Skin epidermis (tissue), 12 donors: ENCODE data around the gene NCBP2.

Source experiments
- H3K27ac ChIP-seq, 21 experiments: fragments of 200-600 bp; sonication (generic) in 11 of 21; one replicate each; pipeline ENCODE4 v1.5.0; 2020; ENCODE audit warnings: mild to moderate bottlenecking in 3 of 21, inconsistent platforms in 2 of 21, moderate library complexity in 2 of 21
- H3K4me3 ChIP-seq, 7 experiments: fragments of 200-600 bp; sonication (generic) in 2 of 7; one replicate each; pipeline ENCODE4 v1.5.0; 2020; ENCODE audit warnings: inconsistent platforms in 2 of 7, mild to moderate bottlenecking in 2 of 7, moderate library complexity in 1 of 7

Gene NCBP2

DNA sequence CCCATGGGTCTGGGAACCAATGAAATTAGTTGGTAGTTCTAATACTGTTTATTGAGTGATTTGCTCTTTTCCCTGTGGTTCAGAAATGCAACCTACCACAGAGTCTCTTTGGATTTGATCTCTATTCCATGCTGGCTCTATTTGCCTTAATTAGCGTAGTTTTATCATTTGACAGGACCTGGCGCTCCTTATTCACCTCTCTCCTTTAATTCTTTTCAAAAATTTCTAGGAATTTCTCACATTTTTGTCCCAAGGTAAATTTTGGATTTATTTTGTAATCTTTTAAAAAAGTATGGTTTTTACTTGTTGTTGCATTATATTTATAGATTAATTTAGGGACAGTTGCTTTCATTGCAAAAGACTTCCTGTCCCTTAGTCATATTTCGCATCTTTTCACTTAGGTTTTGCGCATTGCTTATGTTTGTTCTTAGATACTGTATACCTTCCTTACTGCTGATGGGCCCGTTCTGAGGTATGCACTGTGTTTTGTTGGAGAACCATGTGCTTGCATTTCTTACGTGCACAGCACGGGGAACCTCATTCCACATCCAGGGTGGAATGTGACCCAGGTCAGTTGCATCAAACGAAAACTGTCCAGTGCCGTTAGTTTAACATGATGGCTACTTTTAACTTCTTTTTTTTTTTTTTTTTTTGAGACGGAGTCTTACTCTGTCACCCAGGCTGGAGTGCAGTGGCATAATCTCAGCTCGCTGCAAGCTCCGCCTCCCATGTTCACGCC lies 47.6 kb downstream of the NCBP2 start:
- no peak overlapping the region for H3K27ac ChIP-seq
- no peak overlapping the region for H3K4me3 ChIP-seq

DNA sequence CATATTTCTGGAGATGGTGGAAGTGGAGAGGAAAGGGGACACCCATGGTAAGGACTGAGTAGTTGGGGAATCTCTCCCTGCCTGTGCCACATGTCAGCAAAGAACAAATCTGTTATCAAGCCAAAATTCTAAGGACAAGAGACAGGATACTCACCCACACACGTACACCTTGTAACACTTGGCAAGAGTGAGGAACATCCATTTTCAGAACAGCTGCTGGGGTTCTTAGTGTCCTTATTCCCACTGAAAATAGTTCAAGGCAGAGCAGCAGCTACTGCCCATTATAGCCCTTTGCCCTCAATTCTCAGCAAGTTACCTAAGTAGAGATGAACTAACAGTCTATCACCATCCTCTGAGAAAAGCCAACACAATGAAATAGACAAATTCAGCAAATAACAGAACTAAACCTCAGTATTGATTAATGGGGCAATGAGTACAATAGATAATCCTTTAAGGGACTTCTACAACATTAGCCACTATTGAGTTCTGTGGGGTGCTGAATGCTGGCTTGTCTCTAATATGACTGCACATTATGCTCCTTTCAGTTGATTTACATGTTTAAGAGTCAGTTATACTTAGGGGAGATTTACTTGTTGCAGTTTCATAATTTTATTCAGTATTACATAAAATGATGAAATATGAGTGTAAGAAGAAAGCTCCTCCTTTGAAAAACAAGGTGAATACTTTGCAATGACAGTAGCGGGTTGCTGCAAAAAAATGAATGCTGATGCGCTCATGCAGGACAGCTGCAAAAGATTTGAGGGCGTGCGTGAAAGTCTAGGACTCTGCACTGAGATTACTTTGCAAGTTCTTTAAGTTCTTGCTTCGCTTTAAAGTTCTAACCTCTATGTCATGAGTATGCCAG lies 52.3 kb downstream of the NCBP2 start:
- Histone ChIP-seq H3K4me3 (no peak overlapping the region), H3K27ac (no peak overlapping the region)

DNA sequence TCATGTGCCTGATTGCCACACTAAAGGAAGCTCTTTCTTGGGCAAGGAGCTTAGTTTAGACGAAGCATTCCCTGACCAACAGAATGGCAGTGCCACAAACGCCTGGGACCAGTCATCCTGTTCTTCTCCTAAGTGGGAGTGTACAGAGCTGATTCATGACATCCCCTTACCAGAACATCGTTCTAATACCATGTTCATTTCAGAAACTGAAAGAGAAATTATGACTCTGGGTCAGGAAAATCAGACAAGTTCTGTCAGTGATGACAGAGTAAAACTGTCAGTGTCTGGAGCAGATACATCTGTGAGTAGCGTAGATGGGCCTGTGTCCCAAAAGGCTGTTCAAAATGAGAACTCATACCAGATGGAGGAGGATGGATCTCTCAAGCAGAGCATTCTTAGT lies 56.2 kb downstream of the NCBP2 start:
- Histone ChIP-seq H3K27ac (peak overlapping the region in 1 of 21 experiments; percentile 43), H3K4me3 (no peak overlapping the region)
